AML-193 (cell line): Measurements from ENCODE around the gene GPA33.
A peak's percentile ranks its signal among the peaks of the same experiment; 100 is the strongest.

Source experiments
- DNase-seq, 2 experiments: peaks; one replicate each; lab custom pipeline; 2025; lab: John Stamatoyannopoulos, UW

Gene GPA33, protein sequence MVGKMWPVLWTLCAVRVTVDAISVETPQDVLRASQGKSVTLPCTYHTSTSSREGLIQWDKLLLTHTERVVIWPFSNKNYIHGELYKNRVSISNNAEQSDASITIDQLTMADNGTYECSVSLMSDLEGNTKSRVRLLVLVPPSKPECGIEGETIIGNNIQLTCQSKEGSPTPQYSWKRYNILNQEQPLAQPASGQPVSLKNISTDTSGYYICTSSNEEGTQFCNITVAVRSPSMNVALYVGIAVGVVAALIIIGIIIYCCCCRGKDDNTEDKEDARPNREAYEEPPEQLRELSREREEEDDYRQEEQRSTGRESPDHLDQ

GRCh38 chr1:167090314-167090942, at the start of gene GPA33:
GPA33 (minus strand) TSS chr1:167090377; CDS start chr1:167090287, 90 bp downstream.
- peak; percentile 7 to 13 for DNase-seq

DNA sequence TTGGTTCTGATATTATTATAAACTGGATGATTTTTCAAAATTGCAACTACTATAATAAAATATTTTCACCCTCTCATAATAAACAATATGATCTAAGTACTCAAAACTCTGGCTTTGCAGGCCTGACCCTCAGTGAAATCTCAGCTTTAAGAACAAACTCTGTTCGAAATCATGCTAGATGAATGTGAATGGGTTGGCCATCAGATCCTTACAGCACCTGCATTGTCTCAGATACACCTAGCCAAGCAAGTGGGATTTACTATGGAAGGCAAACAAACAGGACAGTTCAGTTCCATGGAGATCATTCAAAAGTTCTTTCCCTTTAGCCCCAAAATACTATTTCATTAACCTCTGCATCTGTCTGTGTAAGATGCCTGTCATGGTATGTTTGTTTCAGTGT, 48.5 kb upstream of the GPA33 start:
- no peak for DNase-seq

DNA sequence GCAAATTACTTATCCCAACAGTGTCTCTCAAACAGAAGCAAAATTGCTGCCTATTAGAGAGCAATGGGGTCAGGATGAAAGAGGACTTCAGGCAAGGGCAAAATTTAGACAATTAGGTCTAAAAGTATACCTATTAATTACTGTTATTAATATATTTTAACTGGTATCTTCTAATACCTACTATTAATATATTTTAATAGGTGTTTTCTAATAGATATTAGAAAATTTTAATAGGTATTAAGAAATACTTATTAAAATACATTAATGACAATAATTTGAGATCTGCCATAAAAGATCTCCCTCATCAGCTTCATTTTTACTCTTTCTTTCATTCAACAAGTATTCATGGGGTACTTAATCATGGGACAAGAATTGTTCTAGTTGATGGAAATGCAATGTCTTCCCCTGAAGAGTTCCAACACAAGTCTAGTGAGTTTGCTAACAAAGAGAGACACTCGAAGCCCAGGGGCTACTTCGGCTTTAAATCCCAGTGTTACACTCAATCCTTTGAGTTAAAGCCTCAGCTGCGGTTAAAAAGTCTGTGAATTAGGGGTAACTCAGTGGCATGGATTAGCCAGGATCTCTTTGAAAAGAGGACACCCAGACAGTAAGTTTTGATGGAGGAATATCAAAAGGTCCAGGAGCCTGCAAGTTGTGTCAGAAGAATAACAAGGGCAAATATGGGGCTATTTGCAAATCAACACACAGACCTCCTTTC, 47.8 kb upstream of the GPA33 start:
- no peak for DNase-seq

- DNase-seq = no peak
These were observed 47.2 kb upstream of the GPA33 start for GRCh38 chr1:167137332-167137781.

- no peak for DNase-seq
These were observed 46.6 kb upstream of the GPA33 start for GRCh38 chr1:167136806-167137205.

DNA sequence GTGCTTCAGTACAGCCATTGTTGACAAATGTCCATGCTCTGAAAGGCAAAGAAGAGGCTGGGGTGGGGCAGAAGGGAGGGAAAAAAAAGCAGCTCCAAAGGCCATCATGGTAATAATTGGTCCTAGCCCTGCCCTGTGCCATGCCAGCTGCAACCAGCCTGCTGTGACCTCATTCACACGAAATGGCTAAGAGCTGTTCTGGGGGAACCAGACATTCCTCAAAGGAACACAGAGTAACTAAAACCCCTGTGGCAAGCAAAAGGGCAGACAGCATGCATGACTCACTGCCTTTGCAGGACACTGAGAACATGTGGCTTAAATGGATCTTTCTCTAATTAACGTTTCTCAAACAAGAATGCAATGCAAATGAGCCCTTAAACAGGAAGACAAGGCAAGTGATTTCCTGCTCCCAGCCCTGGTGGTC, 46.0 kb upstream of the GPA33 start:
- DNase-seq = no peak

DNA sequence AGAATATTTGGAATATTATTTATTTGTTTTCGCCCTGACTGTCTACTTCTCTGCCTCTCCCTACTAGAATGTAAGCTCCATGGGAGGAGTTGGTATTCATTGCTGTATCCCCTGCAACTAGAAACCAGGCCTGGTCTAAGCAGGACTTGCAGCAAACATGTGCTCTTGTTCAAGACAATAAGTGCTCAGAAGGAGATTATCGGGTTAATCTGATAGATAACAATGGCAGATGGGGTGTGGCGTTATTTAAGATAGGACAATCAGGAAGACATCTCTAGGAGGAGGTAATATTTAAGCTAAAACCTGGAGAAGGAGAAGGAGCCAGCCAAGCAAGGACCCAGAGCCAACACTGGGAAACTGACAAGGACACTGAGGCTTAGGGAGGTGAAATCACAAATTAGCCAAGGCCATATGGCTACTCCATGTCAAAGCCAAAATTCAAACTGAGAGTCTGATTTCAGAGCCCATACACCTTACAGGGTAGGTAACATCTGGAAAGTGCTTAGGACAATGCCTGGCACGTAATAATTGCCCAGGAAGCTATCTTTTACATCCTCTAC, 45.2 kb upstream of the GPA33 start:
- no peak for DNase-seq

- DNase-seq = no peak
These were observed 42.3 kb upstream of the GPA33 start for GRCh38 chr1:167132301-167133010.

DNA sequence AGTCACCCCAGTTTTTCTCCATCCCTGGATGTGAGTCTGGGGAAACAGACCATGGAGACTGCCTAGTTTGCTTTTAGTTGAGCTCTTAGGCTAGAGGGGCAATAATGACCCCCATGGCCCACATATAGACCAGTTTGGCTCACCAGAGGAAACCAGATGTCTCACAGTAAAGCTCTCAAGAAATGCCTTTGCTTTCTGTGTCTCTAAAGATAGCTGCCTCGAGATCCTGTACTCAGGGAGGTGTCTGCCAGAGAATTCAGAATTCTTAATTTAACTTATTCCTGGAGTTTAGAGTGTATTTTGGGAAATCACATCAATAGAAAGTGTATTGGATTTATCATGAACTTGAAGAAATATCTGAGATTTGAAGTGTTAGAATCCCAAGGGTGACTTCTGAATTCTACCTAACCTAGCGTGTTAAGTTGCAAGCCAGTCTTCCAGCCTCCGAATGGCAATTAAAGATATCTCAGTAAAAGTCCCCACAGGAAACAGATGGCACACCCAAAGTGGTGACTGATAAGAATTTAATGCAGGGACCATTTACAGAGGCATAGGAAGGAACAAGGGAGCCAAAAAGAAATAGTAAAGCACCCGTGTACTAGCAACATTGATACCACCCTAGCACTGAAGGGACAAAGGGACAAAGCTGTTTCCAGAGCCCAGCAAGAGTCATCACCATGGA, 40.8 kb upstream of the GPA33 start:
- no peak for DNase-seq

DNA sequence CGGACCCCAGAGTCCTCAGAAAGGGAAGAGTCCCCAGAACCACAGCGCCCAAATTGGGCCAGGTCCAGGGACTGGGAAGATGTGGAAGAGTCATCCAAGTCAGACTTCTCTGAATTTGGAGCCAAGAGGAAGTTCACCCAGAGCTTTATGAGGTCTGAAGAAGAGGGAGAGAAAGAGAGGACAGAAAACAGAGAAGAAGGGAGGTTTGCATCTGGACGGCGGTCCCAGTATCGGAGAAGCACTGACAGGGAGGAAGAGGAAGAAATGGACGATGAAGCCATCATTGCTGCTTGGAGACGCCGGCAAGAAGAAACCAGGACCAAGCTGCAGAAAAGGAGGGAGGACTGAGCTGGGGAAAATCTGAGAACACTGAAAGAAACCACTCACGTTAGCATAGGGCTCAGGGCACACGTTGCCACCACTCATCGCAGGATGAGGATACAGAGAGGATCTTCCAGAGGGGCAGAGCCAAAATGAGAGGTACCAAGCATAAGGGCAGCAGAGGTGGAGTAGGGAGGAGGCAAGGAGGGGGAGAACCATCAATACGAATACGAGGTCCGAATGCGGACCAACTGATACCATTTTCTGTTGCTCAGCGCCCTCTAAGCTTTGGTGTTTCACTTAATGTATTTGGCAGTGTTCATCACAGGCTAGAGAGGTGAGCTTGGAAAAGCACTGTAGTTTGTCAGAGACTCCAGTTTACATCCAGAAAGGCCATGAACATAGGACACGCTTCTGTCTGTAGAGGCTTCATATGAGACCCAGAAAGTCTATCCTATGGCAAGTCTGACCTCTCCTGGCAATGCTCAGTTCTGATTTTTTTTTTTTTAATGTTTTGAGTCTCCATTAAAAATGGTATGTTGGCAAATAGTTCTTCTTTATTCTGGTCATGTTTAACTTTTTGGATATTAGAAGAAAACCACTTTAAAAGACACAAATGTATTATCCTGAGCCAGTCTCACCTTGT, 38.4 kb upstream of the GPA33 start:
- no peak for DNase-seq

GRCh38 chr1:167127661-167128060, 37.5 kb upstream of the GPA33 start:
- DNase-seq = no peak

GRCh38 chr1:167127236-167127635, 37.1 kb upstream of the GPA33 start:
- no peak for DNase-seq

DNA sequence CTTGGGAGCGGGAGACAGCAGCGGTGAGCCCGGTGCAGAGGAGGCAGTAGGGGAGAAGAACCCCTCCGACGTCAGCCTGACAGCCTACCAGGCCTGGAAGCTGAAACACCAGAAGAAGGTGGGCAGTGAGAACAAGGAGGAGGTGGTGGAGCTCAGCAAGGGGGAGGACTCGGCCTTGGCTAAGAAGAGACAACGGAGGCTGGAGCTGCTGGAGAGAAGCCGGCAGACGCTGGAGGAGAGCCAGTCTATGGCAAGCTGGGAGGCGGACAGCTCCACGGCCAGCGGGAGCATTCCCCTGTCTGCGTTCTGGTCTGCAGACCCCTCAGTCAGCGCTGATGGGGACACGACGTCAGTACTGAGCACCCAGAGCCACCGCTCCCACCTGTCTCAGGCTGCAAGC, 36.6 kb upstream of the GPA33 start:
- DNase-seq = no peak

- no peak for DNase-seq
These were observed 36.1 kb upstream of the GPA33 start for GRCh38 chr1:167126317-167126716.

- no peak for DNase-seq
These were observed 32.4 kb upstream of the GPA33 start for GRCh38 chr1:167122568-167122967.

- DNase-seq = no peak
These were observed 31.9 kb upstream of the GPA33 start for GRCh38 chr1:167122121-167122480.

- DNase-seq = no peak
These were observed 31.4 kb upstream of the GPA33 start for GRCh38 chr1:167121375-167122120.

DNA sequence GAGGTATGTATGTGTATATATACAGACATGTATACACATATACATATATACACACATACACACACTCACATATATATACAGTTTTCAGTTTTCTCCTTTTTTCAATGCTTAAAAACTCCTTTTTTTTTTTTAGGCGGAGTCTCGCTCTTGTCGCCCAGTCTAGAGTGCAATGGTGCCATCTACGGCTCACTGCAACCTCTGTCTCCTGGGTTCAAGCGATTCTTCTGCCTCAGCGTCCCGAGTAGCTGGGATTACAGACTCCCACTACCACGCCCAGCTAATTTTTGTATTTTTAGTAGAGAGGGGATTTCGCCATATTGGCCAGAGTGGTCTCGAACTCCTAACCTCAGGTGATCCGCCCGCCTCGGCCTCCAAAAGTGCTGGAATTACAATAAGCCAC, 30.7 kb upstream of the GPA33 start:
- DNase-seq = no peak

DNA sequence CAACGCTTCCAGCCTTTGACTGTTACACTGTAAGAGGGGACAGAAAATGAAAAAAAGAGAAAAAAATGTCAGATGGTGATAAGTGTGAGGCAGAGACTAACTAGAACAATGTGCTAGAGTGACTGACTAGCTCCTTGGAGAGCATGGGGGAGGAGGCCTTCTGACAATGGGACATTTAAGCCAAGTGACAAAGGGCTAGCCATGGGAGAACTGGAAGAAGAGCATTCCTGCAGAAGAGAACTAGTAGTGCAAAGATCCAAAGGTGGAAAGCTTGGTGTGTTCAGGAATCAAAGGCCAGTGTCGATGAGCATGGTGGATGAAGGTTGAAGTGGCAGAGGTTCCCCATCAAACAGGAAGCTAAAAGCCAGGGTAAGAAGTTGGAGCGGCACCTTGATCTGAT, 29.5 kb upstream of the GPA33 start:
- no peak for DNase-seq

GRCh38 chr1:167118188-167118587, 28.0 kb upstream of the GPA33 start:
- DNase-seq = no peak
